Right lobe of liver (tissue), 6 donors: Measurements from ENCODE around the gene RPL11. TPM values are rescaled to one million over a fixed set of nuclear protein-coding genes. Genes with fewer than 3 reads are reported as not detected.
A peak's percentile ranks its signal among the peaks of the same experiment; 100 is the strongest.

Experiments
- ATAC-seq, 4 donors: fragments of 200-7000 bp; cut with Tn5 transposase; one replicate each; pipeline ENCODE4 v1.9.1; 2020; ENCODE audit warnings: mild to moderate bottlenecking in 4 of 4, moderate library complexity in 4 of 4
- DNase-seq, 3 donors: peaks; one replicate each; pipeline ENCODE4 v3.0.0-alpha.2; 2020
- H3K27ac ChIP-seq, 3 donors: fragments of 200-600 bp; one replicate each; pipeline ENCODE4 v1.8.0; 2022
- H3K27me3 ChIP-seq, 2 donors: fragments of 200-600 bp; one replicate each; pipeline ENCODE4 v1.8.0; 2022
- H3K36me3 ChIP-seq, 4 donors: fragments of 200-600 bp; sonication (generic) in 1 of 4; one replicate each; pipeline versions ENCODE4 v1.5.1 to v1.8.0; 2017 to 2022; ENCODE audit warnings: control low read depth in 1 of 4
- H3K4me1 ChIP-seq, 4 donors: fragments of 200-600 bp; sonication (generic) in 1 of 4; one replicate each; pipeline versions ENCODE4 v1.5.1 to v1.8.0; 2017 to 2022; ENCODE audit warnings: control low read depth in 1 of 4
- H3K4me3 ChIP-seq, 3 donors: fragments of 200-600 bp; one replicate each; pipeline ENCODE4 v1.8.0; 2022
- H3K9me3 ChIP-seq, 4 donors: fragments of 200-600 bp; sonication (generic) in 1 of 4; one replicate each; pipeline versions ENCODE4 v1.5.1 to v1.8.0; 2017 to 2022; ENCODE audit warnings: control low read depth in 1 of 4
- CTCF ChIP-seq, 4 donors: fragments of 200-600 bp in 3 of 4; fragments of 450-650 bp in 1 of 4; IDR thresholded peaks; one replicate each; pipeline versions ENCODE4 v1.5.1 to v1.8.0; 2016 to 2022; ENCODE audit warnings: antibody characterized with exemption in 4 of 4, mild to moderate bottlenecking in 2 of 4
- POLR2A ChIP-seq: fragments of 450-650 bp; IDR thresholded peaks from one replicate; pipeline ENCODE4 v1.6.1; 2017; ENCODE audit warnings: antibody characterized with exemption, mild to moderate bottlenecking
- WGBS: methylation state at CpG from one replicate; pipeline ENCODE4 v1.1.6; 2018; ENCODE audit warnings: low coverage, low lambda C conversion rate; ENCODE audit not compliant: insufficient coverage; ENCODE audit errors: missing lambda C conversion rate; 5-methylcytosine and 5-hydroxymethylcytosine counted together
- intact Hi-C, 2 donors: fragments of 100-400 bp; cut with DNase I; formaldehyde crosslinking; loops; one replicate each; pipeline versions ENCODE4 v1.11.2 to v1.14.1; 2022
- total RNA-seq, 6 experiments: library from RNA; depleted of rRNA in 2 of 6; stranded (reverse); fragments of >200 nt in 2 of 6; fragmentation: NEBNext Ultra II Directional in 3 of 6; extraction: Animal tissue kit (Norgen Biotek cat#: 25700) in 3 of 6; gene quantifications; one replicate each; pipeline versions ENCODE4 v1.1.0 to v1.2.4, GENCODE V29; 2016 to 2023
- donor health status: DM: no; HTN: yes; CAD: no.
- donor health status: DM: no; HTN: no; CAD: no.
- donor health status: DM: no; HTN: no; CAD: no.
- donor health status: DM: no; HTN: yes; CAD: no.
- donor health status: DM: no; HTN: yes; CAD: no.

The RPL11 gene
- total RNA-seq, 6 experiments from 2014 or later = 341 to 471 (median 405) TPM

GRCh38 chr1:23651069-23651808, 40.4 kb upstream of the RPL11 start:
- Histone ChIP-seq H3K27ac (peak overlapping the region in 1 of 3 donors; percentile 1), H3K27me3 (no peaks in the 10 kb centered on the region), H3K36me3 (no peaks in the 10 kb centered on the region), H3K4me3 (no peak overlapping the region), H3K9me3 (no peaks in the 10 kb centered on the region), H3K4me1 (peaks cover 0 to 6% (median 0%) of the 10 kb centered on the region in 4 donors)
- 71% methylated on average over 4 of the region's 7 CpGs for WGBS
- ATAC-seq = peak; percentile 69 to 96 (median 89)
- DNase-seq = peak; percentile 52 to 82 (median 72)
- TF ChIP-seq CTCF (IDR thresholded peaks at IDR 0.05) = no peak
- no peak for TF ChIP-seq POLR2A
- intact Hi-C loops = no loop called here

GRCh38 chr1:23657659-23658275, 33.8 kb upstream of the RPL11 start:
- no peaks in the 10 kb centered on the region for H3K9me3 ChIP-seq
- no peak overlapping the region for H3K4me3 ChIP-seq
- no peaks in the 10 kb centered on the region for H3K36me3 ChIP-seq
- TF ChIP-seq CTCF (IDR thresholded peaks at IDR 0.05) (peak; percentile 39 to 86 (median 77)), POLR2A (no peak)
- intact Hi-C loops = no loop called here
- WGBS = 43% methylated on average over 6 of the region's 7 CpGs
- DNase-seq = peak in 2 of 3 donors; percentile 49 to 59
- ATAC-seq = peak; percentile 67 to 78 (median 74)
- no peaks in the 10 kb centered on the region for H3K4me1 ChIP-seq
- H3K27me3 ChIP-seq = no peaks in the 10 kb centered on the region
- no peak overlapping the region for H3K27ac ChIP-seq

- DNase-seq (no peak), ATAC-seq (no peak)
- H3K9me3 ChIP-seq = no peaks in the 10 kb centered on the region
- no peaks in the 10 kb centered on the region for H3K27me3 ChIP-seq
- H3K4me3 ChIP-seq = no peak overlapping the region
- intact Hi-C loops = no loop called here
- TF ChIP-seq CTCF (IDR thresholded peaks at IDR 0.05) = no peak
- TF ChIP-seq POLR2A = no peak
- H3K27ac ChIP-seq = no peak overlapping the region
- WGBS = 42% methylated on average over 5 of the region's 9 CpGs
- H3K4me1 ChIP-seq = no peaks in the 10 kb centered on the region
- no peaks in the 10 kb centered on the region for H3K36me3 ChIP-seq
Observed at GRCh38 chr1:23660671-23661070, 30.9 kb upstream of the RPL11 start.

- intact Hi-C loops = no loop called here
- no peak for DNase-seq
- no peak overlapping the region for H3K27ac ChIP-seq
- no peaks in the 10 kb centered on the region for H3K27me3 ChIP-seq
- H3K9me3 ChIP-seq = no peaks in the 10 kb centered on the region
- no peak overlapping the region for H3K4me3 ChIP-seq
- TF ChIP-seq CTCF (IDR thresholded peaks at IDR 0.05) = no peak
- no peak for TF ChIP-seq POLR2A
- no peaks in the 10 kb centered on the region for H3K36me3 ChIP-seq
- no peaks in the 10 kb centered on the region for H3K4me1 ChIP-seq
- WGBS = 76% methylated on average over 4 of the region's 4 CpGs
- no peak for ATAC-seq
Observed at GRCh38 chr1:23661887-23662286, 29.7 kb upstream of the RPL11 start.
